ENCODE measurements around the gene PTGER2.

The PTGER2 gene

DNA sequence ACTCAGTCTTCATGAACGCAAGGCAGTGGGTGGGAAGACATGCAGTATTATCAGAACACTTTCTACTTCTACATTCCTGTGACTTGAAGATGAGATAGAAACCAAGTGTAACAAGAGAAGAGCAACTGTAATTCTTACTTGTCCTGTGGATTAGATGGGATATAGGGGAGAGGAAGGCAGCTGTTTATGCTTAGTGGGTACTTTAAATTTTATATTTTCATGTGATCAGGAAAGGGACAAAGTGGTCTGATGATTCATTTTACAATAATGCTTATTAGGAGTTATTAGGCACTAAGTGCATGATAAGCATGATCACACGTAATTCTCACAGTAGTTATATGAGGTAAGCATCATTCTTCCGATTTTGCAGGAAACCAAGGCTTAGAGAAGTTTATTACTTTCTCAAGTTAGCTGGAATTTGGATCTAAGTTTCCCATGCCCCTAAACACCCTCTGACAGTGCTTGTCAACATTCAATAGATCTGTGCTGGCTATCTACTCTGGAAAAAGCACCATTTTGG is 52.7 kb downstream of the PTGER2 start:
- no peak for ATAC-seq
- Mint-ChIP-seq H3K27me3 (no peaks in the 10 kb centered on the region), H3K4me3 (no peak overlapping the region), H3K27ac (no peak overlapping the region), H3K4me1 (no peaks in the 10 kb centered on the region), H3K9me3 (peaks cover 0 to 6% of the 10 kb centered on the region in 2 donors)
- no peak for DNase-seq

DNA sequence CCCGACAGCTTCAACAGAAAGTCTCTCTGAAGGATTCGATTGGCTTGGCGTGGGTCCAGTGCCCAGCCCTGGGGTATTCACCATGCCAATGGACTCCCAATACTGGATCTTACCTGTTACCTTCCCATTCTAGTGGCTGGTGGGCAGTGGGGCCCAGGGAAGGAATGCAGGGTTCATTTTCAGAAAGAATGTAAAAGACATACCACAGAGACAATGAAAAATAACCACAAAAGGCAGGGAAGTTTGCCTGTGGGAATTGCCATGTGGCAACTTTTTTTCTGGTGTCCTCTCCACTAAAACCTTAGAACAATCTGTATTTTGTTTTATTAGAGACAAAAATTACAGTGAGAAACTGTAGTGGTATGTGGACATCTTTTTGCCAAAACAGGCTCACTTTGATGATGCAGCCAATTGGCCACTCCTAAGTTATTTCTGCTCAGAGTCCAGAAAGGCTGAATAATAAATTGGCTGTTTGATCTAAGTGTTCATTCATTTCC is 55.2 kb downstream of the PTGER2 start:
- no peak for DNase-seq
- no peak overlapping the region for H3K27ac Mint-ChIP-seq
- H3K4me3 Mint-ChIP-seq, result no peak overlapping the region
- H3K9me3 Mint-ChIP-seq, result peaks cover 0 to 12% of the 10 kb centered on the region in 2 donors
- ATAC-seq, result no peak
- no peaks in the 10 kb centered on the region for H3K4me1 Mint-ChIP-seq
- H3K27me3 Mint-ChIP-seq, result no peaks in the 10 kb centered on the region

- no peak for DNase-seq
Measured at GRCh38 chr14:52370406-52370935, 56.4 kb downstream of the PTGER2 start.

GRCh38 chr14:52377940-52378339 is 63.8 kb downstream of the PTGER2 start:
- ATAC-seq (no peak), DNase-seq (no peak)
- Mint-ChIP-seq H3K27ac (peak overlapping the region in 1 of 2 donors; percentile 15), H3K4me1 (peaks cover 21% of the 10 kb centered on the region), H3K27me3 (peaks cover 7% of the 10 kb centered on the region), H3K4me3 (no peak overlapping the region), H3K9me3 (peaks cover 20 to 35% of the 10 kb centered on the region in 2 donors)

More at GRCh38 chr14:52370406-52370935, 56.4 kb downstream of the PTGER2 start:
- H3K4me1 Mint-ChIP-seq, result no peaks in the 10 kb centered on the region
- no peak overlapping the region for H3K4me3 Mint-ChIP-seq
- no peak overlapping the region for H3K27ac Mint-ChIP-seq
- H3K27me3 Mint-ChIP-seq, result no peaks in the 10 kb centered on the region
- H3K9me3 Mint-ChIP-seq, result peaks cover 2 to 16% of the 10 kb centered on the region in 2 donors
- ATAC-seq, result no peak
